ENCODE results near the gene STXBP2. TPM values are rescaled to one million over a fixed set of nuclear protein-coding genes. Genes with fewer than 3 reads are reported as not detected.

STXBP2 gene
- total RNA-seq: 148 and 152 TPM in 2 replicates

- intact Hi-C loops (cut with micrococcal nuclease): loop anchor here (1.0 kb wide), 3 partner anchors 8 to 192 kb away; partner anchors contain the start of genes PET100 and XAB2
These were observed at the start of gene STXBP2 for GRCh38 chr19:7636691-7637373. Gene STXBP2 (plus strand): TSS chr19:7637110. CDS start chr19:7637150, 40 bp downstream.

- intact Hi-C loops (cut with micrococcal nuclease): no loop called here
These were observed 47.1 kb upstream of the STXBP2 start for GRCh38 chr19:7589822-7590221.

GRCh38 chr19:7590256-7590655, 46.7 kb upstream of the STXBP2 start:
- intact Hi-C loops (cut with micrococcal nuclease): no loop called here

GRCh38 chr19:7595466-7596133, 41.3 kb upstream of the STXBP2 start, which contains the start of gene CAMSAP3:
Gene CAMSAP3 (plus strand): TSS chr19:7595863. CDS start chr19:7596003, 140 bp downstream.
- intact Hi-C loops (cut with micrococcal nuclease): no loop called here

GRCh38 chr19:7596211-7596937, 40.5 kb upstream of the STXBP2 start:
- intact Hi-C loops (cut with micrococcal nuclease): no loop called here

GRCh38 chr19:7597689-7598088, 39.2 kb upstream of the STXBP2 start:
- intact Hi-C loops (cut with micrococcal nuclease): no loop called here

GRCh38 chr19:7598180-7598579, 38.7 kb upstream of the STXBP2 start:
- intact Hi-C loops (cut with micrococcal nuclease): no loop called here

- intact Hi-C loops (cut with micrococcal nuclease): no loop called here
These were observed 36.2 kb upstream of the STXBP2 start for GRCh38 chr19:7600721-7601120.

GRCh38 chr19:7602240-7602934, 34.5 kb upstream of the STXBP2 start:
- intact Hi-C loops (cut with micrococcal nuclease): no loop called here

- intact Hi-C loops (cut with micrococcal nuclease): no loop called here
These were observed 33.9 kb upstream of the STXBP2 start for GRCh38 chr19:7602935-7603497.

- intact Hi-C loops (cut with micrococcal nuclease): no loop called here
These were observed 33.0 kb upstream of the STXBP2 start for GRCh38 chr19:7603919-7604318.

GRCh38 chr19:7605490-7606222, 31.3 kb upstream of the STXBP2 start:
- intact Hi-C loops (cut with micrococcal nuclease): no loop called here

GRCh38 chr19:7606289-7606688, 30.6 kb upstream of the STXBP2 start:
- intact Hi-C loops (cut with micrococcal nuclease): no loop called here

- intact Hi-C loops (cut with micrococcal nuclease): no loop called here
These were observed 29.6 kb upstream of the STXBP2 start for GRCh38 chr19:7607212-7607873.

GRCh38 chr19:7607874-7608560, 28.9 kb upstream of the STXBP2 start:
- intact Hi-C loops (cut with micrococcal nuclease): no loop called here

GRCh38 chr19:7610491-7611240, 26.2 kb upstream of the STXBP2 start:
- intact Hi-C loops (cut with micrococcal nuclease): no loop called here

GRCh38 chr19:7611541-7612279, 25.2 kb upstream of the STXBP2 start:
- intact Hi-C loops (cut with micrococcal nuclease): no loop called here

Data from T-helper 1 cell treated with Interleukin-12 subunit alpha and Interleukin-12 subunit beta and Interleukin-4 antibody, amounts not matched to agents 30 ng/mL and 1 ng/mL, for 36 hours (primary cell).